GM23338 (cell line): ENCODE data around the gene RNF40. TPM values are rescaled to one million over a fixed set of nuclear protein-coding genes. Genes with fewer than 3 reads are reported as not detected.

Experiments
- ATAC-seq: fragments of 200-7000 bp; cut with Tn5 transposase; 3 replicates; pipeline ENCODE4 v1.9.1; 2020
- DNase-seq: peaks from one replicate; pipeline ENCODE4 v3.0.0-alpha.2; 2015; ENCODE audit warnings: low spot score
- H2AFZ ChIP-seq: fragments of 200-600 bp; sonication (generic); 2 replicates; pipeline ENCODE4 v1.8.0; 2016; ENCODE audit warnings: antibody characterized with exemption, mild to moderate bottlenecking, moderate library complexity
- H3F3A ChIP-seq: fragments of 200-600 bp; sonication (generic); replicated peaks from 2 replicates; pipeline ENCODE4 v1.8.0; 2017; ENCODE audit warnings: antibody characterized with exemption, mixed run types, low read depth
- H3K27ac ChIP-seq: fragments of 200-600 bp; sonication (generic); 2 replicates; pipeline ENCODE4 v1.6.1; 2016; ENCODE audit warnings: low read depth
- H3K27me3 ChIP-seq: fragments of 200-600 bp; sonication (generic); 2 replicates; pipeline ENCODE4 v1.8.0; 2016; ENCODE audit warnings: mild to moderate bottlenecking, mixed run types, moderate library complexity; ENCODE audit not compliant: insufficient read depth
- H3K36me3 ChIP-seq: fragments of 200-600 bp; sonication (generic); 2 replicates; pipeline ENCODE4 v1.8.0; 2016; ENCODE audit warnings: mild to moderate bottlenecking; ENCODE audit not compliant: insufficient read depth
- H3K4me1 ChIP-seq: fragments of 200-600 bp; sonication (generic); 2 replicates; pipeline ENCODE4 v1.8.0; 2016; ENCODE audit warnings: mild to moderate bottlenecking, moderate library complexity; ENCODE audit not compliant: insufficient read depth
- H3K4me2 ChIP-seq: fragments of 200-600 bp; sonication (generic); 2 replicates; pipeline ENCODE4 v1.7.1; 2017; ENCODE audit warnings: mixed run types
- H3K4me3 ChIP-seq: fragments of 200-600 bp; sonication (generic); 2 replicates; pipeline ENCODE4 v1.6.1; 2016; ENCODE audit warnings: mixed run types
- H3K79me2 ChIP-seq: fragments of 200-600 bp; sonication (generic); replicated peaks from 2 replicates; pipeline ENCODE4 v1.8.0; 2017; ENCODE audit warnings: mild to moderate bottlenecking; ENCODE audit not compliant: insufficient read depth
- H3K9me2 ChIP-seq: fragments of 200-600 bp; sonication (generic); 2 replicates; pipeline ENCODE4 v1.8.0; 2017; ENCODE audit not compliant: insufficient read depth
- H4K20me1 ChIP-seq: fragments of 200-600 bp; sonication (generic); replicated peaks from 2 replicates; pipeline ENCODE4 v1.8.0; 2017; ENCODE audit warnings: mild to moderate bottlenecking; ENCODE audit not compliant: insufficient read depth
- H3K27ac Mint-ChIP-seq: 2 replicates; pipeline ENCODE4 v1.8.0; 2020; ENCODE audit warnings: inconsistent platforms, mild to moderate bottlenecking, moderate library complexity, mixed read lengths
- H3K27me3 Mint-ChIP-seq: 3 replicates; pipeline ENCODE4 v1.8.0; 2022; ENCODE audit warnings: low read depth, mild to moderate bottlenecking, moderate library complexity, mixed read lengths, inconsistent platforms; ENCODE audit not compliant: insufficient read depth, poor library complexity
- H3K36me3 Mint-ChIP-seq: 3 replicates; pipeline ENCODE4 v1.8.0; 2021; ENCODE audit warnings: low read depth, mild to moderate bottlenecking, inconsistent platforms, moderate library complexity, mixed read lengths
- H3K4me1 Mint-ChIP-seq: 3 replicates; pipeline ENCODE4 v1.8.0; 2020; ENCODE audit warnings: mild to moderate bottlenecking, inconsistent platforms, mixed read lengths
- H3K4me3 Mint-ChIP-seq: 3 replicates; pipeline ENCODE4 v1.8.0; 2021; ENCODE audit warnings: moderate library complexity, mild to moderate bottlenecking, inconsistent platforms, mixed read lengths
- H3K9me3 Mint-ChIP-seq: 3 replicates; pipeline ENCODE4 v1.8.0; 2020; ENCODE audit warnings: moderate library complexity, mild to moderate bottlenecking, inconsistent platforms, mixed read lengths
- CREB1 ChIP-seq: fragments of 250-450 bp; sonication (Bioruptor Pico); IDR thresholded peaks from 2 replicates; pipeline ENCODE4 v1.5.0; 2020; ENCODE audit warnings: low read depth, mild to moderate bottlenecking, moderate library complexity
- EZH2phosphoT487 ChIP-seq: fragments of 200-600 bp; sonication (generic); IDR thresholded peaks from one replicate; pipeline ENCODE4 v1.8.1; 2018; ENCODE audit warnings: antibody characterized with exemption; ENCODE audit not compliant: unreplicated experiment
- JUNB ChIP-seq: IDR thresholded peaks from one replicate; pipeline ENCODE4 v1.6.1; 2016; ENCODE audit warnings: antibody characterized with exemption; ENCODE audit not compliant: unreplicated experiment
- NANOG ChIP-seq: IDR thresholded peaks from 2 replicates; pipeline ENCODE4 v1.6.1; 2016; ENCODE audit warnings: antibody characterized with exemption, borderline replicate concordance
- STAT1 ChIP-seq: IDR thresholded peaks from one replicate; pipeline ENCODE4 v1.6.1; 2016; ENCODE audit warnings: antibody characterized with exemption; ENCODE audit not compliant: unreplicated experiment
- ZNF114 ChIP-seq: fragments of 250-450 bp; sonication (Bioruptor Pico); IDR thresholded peaks from 2 replicates; pipeline ENCODE4 v1.5.0; 2020; ENCODE audit warnings: mild to moderate bottlenecking, moderate library complexity
- polyA plus RNA-seq: library from polyadenylated mRNA; unstranded; fragments of >200 nt; fragmentation: Nextera tagmentation; extraction: Ambion mirVana; gene quantifications from 2 replicates; pipeline ENCODE4 v1.2.1, GENCODE V29; 2016
- total RNA-seq: library from RNA; depleted of rRNA; stranded (reverse); fragments of >200 nt; shearing (Covaris generic); gene quantifications from 2 replicates; pipeline ENCODE4 v1.2.3, GENCODE V29; 2014
- TF ChIP-seq, protein P1 (sequence below): fragments of 250-450 bp; sonication (Bioruptor Pico); IDR thresholded peaks from 2 replicates; pipeline ENCODE4 v1.5.0; 2020; ENCODE audit warnings: mild to moderate bottlenecking, moderate library complexity
- TF ChIP-seq, protein P2 (sequence below): IDR thresholded peaks from 2 replicates; pipeline ENCODE4 v1.6.1; 2016; ENCODE audit warnings: antibody characterized with exemption

Gene RNF40
- total and polyA plus RNA-seq, 2 experiments from 2014 or later: 36.0 to 78.5 TPM

DNA sequence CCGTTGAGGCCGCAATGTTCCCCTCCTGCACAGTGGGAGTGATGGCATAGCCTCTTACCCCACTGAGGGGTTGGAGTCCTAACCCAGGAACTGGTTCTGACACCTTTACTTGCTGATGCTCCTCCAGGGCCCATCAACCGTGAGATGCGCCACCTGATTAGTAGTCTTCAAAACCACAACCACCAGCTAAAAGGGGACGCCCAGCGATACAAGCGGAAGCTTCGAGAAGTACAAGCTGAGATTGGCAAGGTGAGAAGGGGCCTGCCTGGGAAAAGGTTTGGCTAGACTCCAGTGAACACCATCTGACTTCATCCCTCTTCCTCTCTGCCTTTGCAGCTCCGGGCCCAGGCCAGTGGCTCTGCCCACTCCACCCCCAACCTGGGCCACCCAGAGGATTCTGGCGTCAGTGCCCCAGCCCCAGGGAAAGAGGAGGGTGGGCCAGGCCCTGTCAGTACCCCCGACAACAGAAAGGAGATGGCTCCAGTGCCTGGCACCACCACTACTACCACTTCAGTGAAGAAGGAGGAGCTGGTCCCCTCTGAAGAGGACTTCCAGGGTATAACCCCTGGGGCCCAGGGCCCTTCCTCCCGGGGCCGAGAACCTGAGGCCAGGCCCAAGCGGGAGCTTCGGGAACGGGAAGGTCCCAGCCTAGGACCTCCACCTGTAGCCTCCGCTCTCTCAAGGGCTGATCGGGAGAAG is 5.8 kb downstream of the RNF40 start (continued):
- TF ChIP-seq, protein P1, sequence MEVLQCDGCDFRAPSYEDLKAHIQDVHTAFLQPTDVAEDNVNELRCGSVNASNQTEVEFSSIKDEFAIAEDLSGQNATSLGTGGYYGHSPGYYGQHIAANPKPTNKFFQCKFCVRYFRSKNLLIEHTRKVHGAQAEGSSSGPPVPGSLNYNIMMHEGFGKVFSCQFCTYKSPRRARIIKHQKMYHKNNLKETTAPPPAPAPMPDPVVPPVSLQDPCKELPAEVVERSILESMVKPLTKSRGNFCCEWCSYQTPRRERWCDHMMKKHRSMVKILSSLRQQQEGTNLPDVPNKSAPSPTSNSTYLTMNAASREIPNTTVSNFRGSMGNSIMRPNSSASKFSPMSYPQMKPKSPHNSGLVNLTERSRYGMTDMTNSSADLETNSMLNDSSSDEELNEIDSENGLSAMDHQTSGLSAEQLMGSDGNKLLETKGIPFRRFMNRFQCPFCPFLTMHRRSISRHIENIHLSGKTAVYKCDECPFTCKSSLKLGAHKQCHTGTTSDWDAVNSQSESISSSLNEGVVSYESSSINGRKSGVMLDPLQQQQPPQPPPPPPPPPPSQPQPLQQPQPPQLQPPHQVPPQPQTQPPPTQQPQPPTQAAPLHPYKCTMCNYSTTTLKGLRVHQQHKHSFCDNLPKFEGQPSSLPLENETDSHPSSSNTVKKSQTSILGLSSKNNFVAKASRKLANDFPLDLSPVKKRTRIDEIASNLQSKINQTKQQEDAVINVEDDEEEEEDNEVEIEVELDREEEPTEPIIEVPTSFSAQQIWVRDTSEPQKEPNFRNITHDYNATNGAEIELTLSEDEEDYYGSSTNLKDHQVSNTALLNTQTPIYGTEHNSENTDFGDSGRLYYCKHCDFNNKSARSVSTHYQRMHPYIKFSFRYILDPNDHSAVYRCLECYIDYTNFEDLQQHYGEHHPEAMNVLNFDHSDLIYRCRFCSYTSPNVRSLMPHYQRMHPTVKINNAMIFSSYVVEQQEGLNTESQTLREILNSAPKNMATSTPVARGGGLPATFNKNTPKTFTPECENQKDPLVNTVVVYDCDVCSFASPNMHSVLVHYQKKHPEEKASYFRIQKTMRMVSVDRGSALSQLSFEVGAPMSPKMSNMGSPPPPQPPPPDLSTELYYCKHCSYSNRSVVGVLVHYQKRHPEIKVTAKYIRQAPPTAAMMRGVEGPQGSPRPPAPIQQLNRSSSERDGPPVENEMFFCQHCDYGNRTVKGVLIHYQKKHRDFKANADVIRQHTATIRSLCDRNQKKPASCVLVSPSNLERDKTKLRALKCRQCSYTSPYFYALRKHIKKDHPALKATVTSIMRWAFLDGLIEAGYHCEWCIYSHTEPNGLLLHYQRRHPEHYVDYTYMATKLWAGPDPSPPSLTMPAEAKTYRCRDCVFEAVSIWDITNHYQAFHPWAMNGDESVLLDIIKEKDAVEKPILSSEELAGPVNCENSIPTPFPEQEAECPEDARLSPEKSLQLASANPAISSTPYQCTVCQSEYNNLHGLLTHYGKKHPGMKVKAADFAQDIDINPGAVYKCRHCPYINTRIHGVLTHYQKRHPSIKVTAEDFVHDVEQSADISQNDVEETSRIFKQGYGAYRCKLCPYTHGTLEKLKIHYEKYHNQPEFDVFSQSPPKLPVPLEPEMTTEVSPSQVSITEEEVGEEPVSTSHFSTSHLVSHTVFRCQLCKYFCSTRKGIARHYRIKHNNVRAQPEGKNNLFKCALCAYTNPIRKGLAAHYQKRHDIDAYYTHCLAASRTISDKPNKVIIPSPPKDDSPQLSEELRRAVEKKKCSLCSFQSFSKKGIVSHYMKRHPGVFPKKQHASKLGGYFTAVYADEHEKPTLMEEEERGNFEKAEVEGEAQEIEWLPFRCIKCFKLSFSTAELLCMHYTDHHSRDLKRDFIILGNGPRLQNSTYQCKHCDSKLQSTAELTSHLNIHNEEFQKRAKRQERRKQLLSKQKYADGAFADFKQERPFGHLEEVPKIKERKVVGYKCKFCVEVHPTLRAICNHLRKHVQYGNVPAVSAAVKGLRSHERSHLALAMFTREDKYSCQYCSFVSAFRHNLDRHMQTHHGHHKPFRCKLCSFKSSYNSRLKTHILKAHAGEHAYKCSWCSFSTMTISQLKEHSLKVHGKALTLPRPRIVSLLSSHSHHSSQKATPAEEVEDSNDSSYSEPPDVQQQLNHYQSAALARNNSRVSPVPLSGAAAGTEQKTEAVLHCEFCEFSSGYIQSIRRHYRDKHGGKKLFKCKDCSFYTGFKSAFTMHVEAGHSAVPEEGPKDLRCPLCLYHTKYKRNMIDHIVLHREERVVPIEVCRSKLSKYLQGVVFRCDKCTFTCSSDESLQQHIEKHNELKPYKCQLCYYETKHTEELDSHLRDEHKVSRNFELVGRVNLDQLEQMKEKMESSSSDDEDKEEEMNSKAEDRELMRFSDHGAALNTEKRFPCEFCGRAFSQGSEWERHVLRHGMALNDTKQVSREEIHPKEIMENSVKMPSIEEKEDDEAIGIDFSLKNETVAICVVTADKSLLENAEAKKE (CRISPR knock-in tag): no peak
- no peak for TF ChIP-seq CREB1
- TF ChIP-seq, protein P2, sequence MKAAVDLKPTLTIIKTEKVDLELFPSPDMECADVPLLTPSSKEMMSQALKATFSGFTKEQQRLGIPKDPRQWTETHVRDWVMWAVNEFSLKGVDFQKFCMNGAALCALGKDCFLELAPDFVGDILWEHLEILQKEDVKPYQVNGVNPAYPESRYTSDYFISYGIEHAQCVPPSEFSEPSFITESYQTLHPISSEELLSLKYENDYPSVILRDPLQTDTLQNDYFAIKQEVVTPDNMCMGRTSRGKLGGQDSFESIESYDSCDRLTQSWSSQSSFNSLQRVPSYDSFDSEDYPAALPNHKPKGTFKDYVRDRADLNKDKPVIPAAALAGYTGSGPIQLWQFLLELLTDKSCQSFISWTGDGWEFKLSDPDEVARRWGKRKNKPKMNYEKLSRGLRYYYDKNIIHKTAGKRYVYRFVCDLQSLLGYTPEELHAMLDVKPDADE: no peak
- no peak for TF ChIP-seq STAT1
- no peak for TF ChIP-seq EZH2phosphoT487

DNA sequence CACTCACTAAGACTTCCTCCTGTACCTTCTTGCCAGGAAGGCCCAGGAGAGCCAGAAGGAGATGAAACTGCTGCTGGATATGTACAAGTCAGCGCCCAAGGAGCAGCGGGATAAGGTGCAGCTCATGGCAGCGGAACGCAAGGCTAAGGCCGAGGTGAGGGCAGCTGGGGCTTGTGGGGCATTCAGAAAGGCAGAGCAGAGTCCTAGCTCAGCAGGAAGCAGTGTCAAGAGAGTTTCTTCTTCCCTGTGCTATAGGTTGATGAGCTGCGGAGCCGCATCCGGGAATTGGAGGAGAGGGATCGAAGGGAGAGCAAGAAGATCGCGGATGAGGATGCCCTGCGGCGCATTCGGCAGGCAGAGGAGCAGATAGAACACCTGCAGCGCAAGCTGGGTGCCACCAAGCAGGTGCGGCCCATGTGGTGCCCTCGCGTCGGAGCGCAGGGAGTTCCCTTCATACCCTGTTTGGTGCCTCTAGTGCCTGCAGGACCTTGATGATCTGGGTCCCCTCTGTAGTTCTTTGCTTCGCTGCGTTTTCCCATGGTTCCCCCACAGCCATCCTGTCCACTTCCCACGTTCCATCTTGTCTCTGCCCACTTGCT is 6.6 kb downstream of the RNF40 start:
- Histone ChIP-seq H4K20me1 (peaks cover 15% of the 10 kb centered on the region), H3K36me3 (peaks cover 40% of the 10 kb centered on the region), H3K27ac (no peak overlapping the region), H3K9me2 (no peaks in the 10 kb centered on the region), H3K79me2 (peaks cover 11% of the 10 kb centered on the region), H3F3A (0 out of 2 replicates have a peak, but pooled peaks cover 2% of the 10 kb centered on the region), H3K4me3 (no peak overlapping the region), H3K4me1 (no peaks in the 10 kb centered on the region), H2AFZ (no peak overlapping the region), H3K27me3 (no peaks in the 10 kb centered on the region), H3K4me2 (no peak overlapping the region)
- Mint-ChIP-seq H3K27me3 (peaks cover 8% of the 10 kb centered on the region), H3K4me3 (no peak overlapping the region), H3K4me1 (no peaks in the 10 kb centered on the region), H3K9me3 (no peaks in the 10 kb centered on the region), H3K36me3 (peaks cover 98% of the 10 kb centered on the region), H3K27ac (no peak overlapping the region)
- ATAC-seq: no peak
- DNase-seq: no peak
- TF ChIP-seq NANOG (no peak), ZNF114 (CRISPR knock-in tag) (no peak), STAT1 (no peak), JUNB (no peak)
